HG03139 (cell line): ENCODE results near the gene FAM47C.
A peak's percentile ranks its signal among the peaks of the same experiment; 100 is the strongest.
"Not testable (repeated sequence)": the region's sequence is repeated elsewhere in the genome, so short reads cannot be mapped to it uniquely, and the experiment has no call there.

Experiments
- ATAC-seq: cut with Tn5 transposase; IDR thresholded peaks from one replicate; pipeline ENCODE4 v1.9.1; 2021; ENCODE audit not compliant: unreplicated experiment

FAM47C gene

GRCh38 chrX:37008182-37008581, at the start of gene FAM47C:
Gene FAM47C (plus strand): TSS chrX:37008366. CDS start chrX:37008411, 45 bp downstream.
- ATAC-seq = not testable (repeated sequence)

GRCh38 chrX:36961590-36961989, 46.6 kb upstream of the FAM47C start:
- no peak for ATAC-seq

- ATAC-seq = no peak
These were observed 44.9 kb upstream of the FAM47C start for GRCh38 chrX:36963069-36963808.

- ATAC-seq = no peak
These were observed 44.3 kb upstream of the FAM47C start for GRCh38 chrX:36963852-36964251.

GRCh38 chrX:36973575-36973974, 34.6 kb upstream of the FAM47C start:
- no peak for ATAC-seq

GRCh38 chrX:36974911-36975310, 33.3 kb upstream of the FAM47C start:
- no peak for ATAC-seq

- no peak for ATAC-seq
These were observed 29.3 kb upstream of the FAM47C start for GRCh38 chrX:36978886-36979285.

- ATAC-seq = no peak
These were observed 24.3 kb upstream of the FAM47C start for GRCh38 chrX:36983831-36984230.

- ATAC-seq = not testable (repeated sequence)
These were observed 22.6 kb upstream of the FAM47C start for GRCh38 chrX:36985416-36986209.

GRCh38 chrX:36986231-36986630, 21.9 kb upstream of the FAM47C start:
- no peak for ATAC-seq

GRCh38 chrX:36987212-36987611, 21.0 kb upstream of the FAM47C start:
- ATAC-seq = not testable (repeated sequence)

- ATAC-seq = no peak
These were observed 8.0 kb upstream of the FAM47C start for GRCh38 chrX:37000140-37000539.

GRCh38 chrX:37010496-37010895, 2.3 kb downstream of the FAM47C start:
- ATAC-seq = no peak

GRCh38 chrX:37034260-37034659, 26.1 kb downstream of the FAM47C start:
- ATAC-seq = not testable (repeated sequence)

GRCh38 chrX:37036674-37037220, 28.6 kb downstream of the FAM47C start:
- not testable (repeated sequence) for ATAC-seq

GRCh38 chrX:37038814-37039213, 30.6 kb downstream of the FAM47C start:
- ATAC-seq = not testable (repeated sequence)

- not testable (repeated sequence) for ATAC-seq
These were observed 35.1 kb downstream of the FAM47C start for GRCh38 chrX:37042956-37043885.

GRCh38 chrX:37047776-37048175, 39.6 kb downstream of the FAM47C start:
- no peak for ATAC-seq

GRCh38 chrX:37057572-37057971, 49.4 kb downstream of the FAM47C start:
- ATAC-seq = not testable (repeated sequence)

GRCh38 chrX:37060999-37061398, 52.8 kb downstream of the FAM47C start:
- ATAC-seq = peak; percentile 70
